Hepatocyte (in vitro differentiated cells): ENCODE measurements around the gene QARS1.

ENCODE experiments used
- EZH2 ChIP-seq: fragments of 200-600 bp; sonication (generic); IDR thresholded peaks from 2 replicates; pipeline ENCODE4 v1.6.1; 2016; ENCODE audit warnings: antibody characterized with exemption, mild to moderate bottlenecking, borderline replicate concordance
- TF ChIP-seq, protein P1 (sequence below): fragments of 200-600 bp; sonication (generic); IDR thresholded peaks from 2 replicates; pipeline ENCODE4 v1.5.1; 2016; ENCODE audit warnings: antibody characterized with exemption, mild to moderate bottlenecking; ENCODE audit not compliant: poor library complexity

DNA sequence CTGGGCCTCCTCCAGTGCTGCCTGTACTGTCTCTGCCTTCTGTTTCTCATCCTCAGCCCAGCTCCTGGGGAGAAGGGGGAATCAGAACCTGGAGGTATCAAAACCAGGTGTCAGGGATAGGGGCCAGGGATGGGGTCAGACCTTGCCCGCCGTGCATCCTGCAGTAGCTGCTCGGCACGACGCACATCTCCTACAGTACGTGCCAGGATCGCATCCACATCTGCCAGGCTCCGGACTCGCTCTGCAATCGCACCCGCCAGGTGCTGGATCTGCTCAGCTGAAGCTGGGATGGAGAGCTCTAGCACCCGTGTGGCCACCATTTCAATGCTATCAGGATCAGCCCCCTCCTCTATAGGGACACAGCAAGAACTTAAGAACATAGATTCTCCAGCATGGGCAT is 17.5 kb upstream of the QARS1 start:
- TF ChIP-seq, protein P1, sequence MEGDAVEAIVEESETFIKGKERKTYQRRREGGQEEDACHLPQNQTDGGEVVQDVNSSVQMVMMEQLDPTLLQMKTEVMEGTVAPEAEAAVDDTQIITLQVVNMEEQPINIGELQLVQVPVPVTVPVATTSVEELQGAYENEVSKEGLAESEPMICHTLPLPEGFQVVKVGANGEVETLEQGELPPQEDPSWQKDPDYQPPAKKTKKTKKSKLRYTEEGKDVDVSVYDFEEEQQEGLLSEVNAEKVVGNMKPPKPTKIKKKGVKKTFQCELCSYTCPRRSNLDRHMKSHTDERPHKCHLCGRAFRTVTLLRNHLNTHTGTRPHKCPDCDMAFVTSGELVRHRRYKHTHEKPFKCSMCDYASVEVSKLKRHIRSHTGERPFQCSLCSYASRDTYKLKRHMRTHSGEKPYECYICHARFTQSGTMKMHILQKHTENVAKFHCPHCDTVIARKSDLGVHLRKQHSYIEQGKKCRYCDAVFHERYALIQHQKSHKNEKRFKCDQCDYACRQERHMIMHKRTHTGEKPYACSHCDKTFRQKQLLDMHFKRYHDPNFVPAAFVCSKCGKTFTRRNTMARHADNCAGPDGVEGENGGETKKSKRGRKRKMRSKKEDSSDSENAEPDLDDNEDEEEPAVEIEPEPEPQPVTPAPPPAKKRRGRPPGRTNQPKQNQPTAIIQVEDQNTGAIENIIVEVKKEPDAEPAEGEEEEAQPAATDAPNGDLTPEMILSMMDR: no peak
- no peak for TF ChIP-seq EZH2
